LHCN-M2 (cell line): ENCODE measurements around the gene ALOXE3. TPM values are rescaled to one million over a fixed set of nuclear protein-coding genes. Genes with fewer than 3 reads are reported as not detected.
A peak's percentile ranks its signal among the peaks of the same experiment; 100 is the strongest.

Source experiments
- DNase-seq: peaks from one replicate; pipeline ENCODE4 v3.0.0-alpha.2; 2012; ENCODE audit warnings: low read depth
- polyA plus RNA-seq: library from polyadenylated mRNA; unstranded; fragments of >200 nt; gene quantifications from one replicate; pipeline ENCODE4 v1.2.1, GENCODE V29; 2012; ENCODE audit warnings: missing spikeins
- total RNA-seq: library from RNA; depleted of rRNA; stranded (reverse); fragments of >200 nt; gene quantifications from 2 replicates; pipeline ENCODE4 v1.2.3, GENCODE V29; 2014; rRNA removed

ALOXE3 gene
- not detected in 2 replicates for total RNA-seq
- 0.09 TPM for polyA plus RNA-seq

- DNase-seq: peak; percentile 43
Measured at GRCh38 chr17:8117980-8118768, at the start of gene ALOXE3. Gene ALOXE3, minus strand, starts transcription at chr17:8118514. Its CDS starts 524 bp downstream, at chr17:8117990.

- DNase-seq: no peak
Measured at GRCh38 chr17:8167526-8167925, 49.2 kb upstream of the ALOXE3 start.

DNA sequence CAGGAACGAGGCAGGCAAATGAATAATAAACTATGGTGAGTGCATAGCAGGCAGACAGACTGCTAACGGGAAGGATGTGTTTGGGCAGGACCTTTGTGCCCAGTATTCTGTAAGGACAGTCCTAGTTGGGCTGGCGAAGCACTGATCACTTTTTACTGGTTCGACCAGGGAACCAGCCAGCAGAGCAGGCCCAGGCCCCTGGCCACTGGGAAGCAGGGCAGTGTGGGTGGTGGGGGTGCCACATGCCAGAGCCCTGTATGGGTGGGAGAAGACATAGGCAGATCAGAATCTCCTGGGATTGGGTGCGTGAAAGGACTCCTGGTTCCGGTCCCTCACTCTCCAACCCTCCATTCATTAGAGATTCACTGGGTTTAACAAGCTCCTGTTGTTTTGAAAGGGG, 48.4 kb upstream of the ALOXE3 start:
- DNase-seq: no peak

- no peak for DNase-seq
Measured at GRCh38 chr17:8164815-8165131, 46.5 kb upstream of the ALOXE3 start.

DNA sequence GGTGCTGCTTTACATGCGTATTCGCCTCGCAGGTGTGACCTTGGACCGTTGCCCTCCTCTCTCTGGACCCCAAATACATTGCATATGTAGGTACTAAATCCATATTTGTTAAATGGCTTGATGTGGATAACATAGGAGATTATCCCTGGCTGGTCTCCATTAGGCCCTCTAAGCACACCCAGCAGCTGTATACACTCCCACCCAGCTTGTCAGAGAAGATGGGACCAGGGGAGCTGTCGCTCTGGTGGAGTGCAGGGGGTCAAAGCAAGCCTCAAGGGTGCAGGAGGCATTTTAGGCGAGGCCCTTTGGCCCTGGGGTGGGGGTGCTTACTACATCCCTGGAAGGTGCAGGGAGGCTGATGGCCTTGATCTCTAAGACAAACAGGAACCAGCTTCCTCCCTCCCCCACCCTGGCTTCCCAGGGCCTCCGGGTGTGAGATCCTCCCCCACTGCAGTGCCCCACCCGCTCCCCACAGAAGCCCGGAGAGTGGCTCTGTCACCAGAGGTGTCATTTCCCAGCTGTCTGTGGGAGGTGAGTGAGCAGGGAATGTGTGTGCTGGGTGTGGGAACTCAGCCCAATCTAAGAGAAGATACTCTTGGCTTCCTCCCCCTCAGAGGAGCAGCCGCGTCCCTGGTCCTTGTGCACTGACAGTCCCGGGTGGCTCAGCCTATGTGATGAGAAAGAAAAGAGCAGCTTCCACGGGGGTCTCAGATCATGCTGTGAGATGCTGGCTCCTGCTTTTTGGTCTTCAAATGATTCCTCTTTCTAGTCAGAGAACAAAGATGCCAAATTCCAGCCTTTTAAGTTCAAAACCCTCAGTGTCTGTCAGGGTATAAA, 45.9 kb upstream of the ALOXE3 start:
- DNase-seq: peak; percentile 79

DNA sequence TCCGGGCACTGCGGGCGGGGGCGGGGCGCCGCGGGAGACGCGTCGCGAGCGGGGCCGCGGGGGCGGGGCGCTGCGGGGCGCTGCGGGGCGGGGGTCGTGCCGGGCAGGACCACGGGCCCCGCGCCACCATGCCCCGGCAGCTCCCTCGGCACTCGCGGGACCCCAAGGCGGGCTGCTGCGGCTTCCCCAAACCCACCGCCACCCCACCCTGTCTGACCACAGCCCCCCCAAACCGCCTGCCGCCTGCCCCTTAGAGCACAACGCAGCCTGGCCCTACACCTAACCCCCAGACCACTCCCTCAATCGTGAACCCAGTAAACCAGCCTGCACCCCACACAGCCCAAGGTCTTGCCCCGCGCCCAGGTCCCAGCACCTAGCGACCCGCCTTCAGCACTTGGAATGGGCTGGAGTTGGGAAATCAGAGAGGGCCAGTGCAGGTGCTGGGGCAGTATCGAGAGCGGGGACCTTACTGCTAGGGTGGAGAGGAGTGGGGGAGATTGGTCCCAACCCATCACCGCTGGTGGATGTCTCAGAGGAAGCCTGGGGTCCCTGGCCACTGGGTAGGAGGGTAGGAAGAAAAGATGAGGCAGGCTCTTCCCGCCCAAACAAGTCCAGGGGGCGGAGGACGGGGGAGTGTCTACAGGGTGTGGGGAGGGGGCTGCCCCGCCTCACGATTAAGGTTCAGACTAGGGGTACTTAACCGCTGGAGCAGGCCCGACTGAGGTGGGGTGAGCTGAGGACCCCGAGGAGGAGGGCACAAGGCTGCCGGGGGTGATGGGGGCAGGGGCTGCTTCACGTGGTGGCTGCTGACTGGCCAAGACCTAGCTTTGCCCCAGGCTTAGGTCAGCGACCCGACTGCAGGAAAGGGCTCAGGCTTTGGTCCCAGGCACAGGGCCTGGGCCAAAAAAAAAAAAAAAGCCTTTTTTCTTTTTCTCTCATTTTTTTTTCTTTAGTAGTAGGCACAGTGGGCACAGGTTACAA, 45.0 kb upstream of the ALOXE3 start:
- DNase-seq: no peak

DNA sequence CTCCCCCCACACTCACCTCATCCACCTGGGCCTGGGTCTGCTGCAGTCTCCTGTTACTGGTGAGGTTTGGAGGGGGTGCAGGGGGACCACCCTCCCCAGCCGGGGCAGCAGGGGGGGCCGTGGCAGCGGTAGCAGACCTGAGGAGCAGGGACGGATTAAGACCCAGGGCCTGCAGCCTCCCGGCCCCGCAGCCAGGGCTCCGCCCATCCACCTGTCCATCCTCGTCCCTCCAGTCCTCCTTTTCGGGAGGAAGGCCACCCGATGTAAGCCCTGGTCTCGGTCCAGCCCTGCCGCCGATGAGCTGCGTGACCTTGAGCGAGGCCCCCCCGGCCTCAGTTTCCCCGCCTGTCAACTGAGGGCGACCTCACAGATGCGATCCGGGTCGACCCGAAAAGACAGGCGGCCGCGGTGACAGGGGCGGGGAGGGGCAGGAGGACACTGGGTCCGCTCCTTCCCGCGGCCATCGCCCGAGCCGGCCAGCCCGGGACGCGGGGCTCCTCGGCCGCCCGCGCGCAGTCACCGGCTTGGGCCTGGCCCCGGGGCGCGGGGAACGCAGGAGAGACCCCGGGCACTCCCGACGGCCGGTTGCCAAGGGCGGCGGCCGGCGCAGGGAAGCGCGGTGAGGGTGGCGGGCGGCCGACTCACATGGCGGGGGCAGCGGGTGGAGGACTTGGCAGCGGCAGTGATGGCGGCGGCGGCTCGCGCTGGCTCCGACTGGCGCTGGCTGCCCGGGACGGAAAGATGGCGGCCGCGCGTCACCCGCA, 44.1 kb upstream of the ALOXE3 start, which contains the start of gene VAMP2:
VAMP2 (minus strand) TSS at position 716 of the 764 bp plus-strand sequence; CDS start at position 647, 69 bp downstream.
- peak; percentile 64 for DNase-seq

- DNase-seq: no peak
Measured at GRCh38 chr17:8161289-8162232, 43.2 kb upstream of the ALOXE3 start.

DNA sequence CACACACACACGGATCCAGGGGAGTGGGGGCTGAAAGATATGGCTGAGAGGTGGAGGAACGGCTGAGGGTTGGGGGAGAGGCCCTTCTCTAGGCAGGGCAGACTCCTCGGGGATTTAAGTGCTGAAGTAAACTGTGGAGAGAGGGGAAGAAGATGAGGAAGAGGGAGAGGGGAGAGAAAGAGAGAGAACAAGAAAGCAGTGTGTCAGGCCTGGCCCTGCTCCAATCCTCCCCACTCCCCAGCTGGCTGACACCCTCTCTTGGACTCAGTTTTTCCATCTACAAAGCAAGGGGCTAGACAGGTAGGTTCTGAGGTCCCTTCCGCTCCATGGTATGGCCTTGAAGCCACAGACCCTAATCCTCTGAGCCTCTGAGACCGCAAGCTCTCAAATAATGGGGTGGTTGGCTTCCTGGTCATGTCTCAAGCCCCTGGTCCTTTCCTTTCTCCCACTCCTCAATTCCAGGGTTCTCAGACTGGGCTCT, 42.5 kb upstream of the ALOXE3 start:
- no peak for DNase-seq

DNA sequence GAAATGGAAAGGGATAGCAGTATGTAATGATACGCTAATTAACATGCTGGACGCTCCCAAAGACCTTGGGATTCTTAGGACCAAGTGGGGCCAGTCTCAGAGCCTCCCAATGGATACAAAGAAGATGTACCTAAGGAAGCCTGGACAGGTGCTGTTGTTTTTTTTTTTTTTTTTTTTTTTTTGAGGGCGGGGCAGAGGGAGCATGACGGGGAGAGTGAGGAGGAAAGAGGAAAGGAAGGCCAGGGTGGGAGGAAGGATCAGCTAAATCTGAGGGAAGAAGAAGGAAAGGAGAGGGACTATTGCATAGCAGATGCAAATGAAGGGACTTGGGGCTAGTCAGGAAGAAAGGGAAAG, 41.9 kb upstream of the ALOXE3 start:
- no peak for DNase-seq

- DNase-seq: no peak
Measured at GRCh38 chr17:8159459-8160223, 41.3 kb upstream of the ALOXE3 start.

DNA sequence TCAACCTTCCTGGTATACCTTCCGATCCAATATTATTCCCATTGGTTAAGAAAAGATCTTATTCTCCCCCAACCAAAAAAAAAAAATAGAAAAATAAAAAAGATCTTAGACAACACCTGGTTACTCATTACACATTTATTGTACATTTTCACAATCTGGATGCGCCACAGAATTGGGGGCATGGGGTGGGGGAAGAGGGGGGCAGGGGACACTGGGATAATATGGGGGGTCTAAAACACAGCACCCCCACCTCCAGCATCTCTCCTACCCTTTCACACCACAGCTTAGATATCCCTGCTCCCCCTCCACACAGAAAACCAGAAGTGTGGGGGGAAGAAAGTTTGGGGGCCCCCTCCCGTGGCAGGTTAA, 40.7 kb upstream of the ALOXE3 start:
- no peak for DNase-seq

- DNase-seq: peak; percentile 87
Measured at GRCh38 chr17:8158267-8159031, 40.1 kb upstream of the ALOXE3 start.

DNA sequence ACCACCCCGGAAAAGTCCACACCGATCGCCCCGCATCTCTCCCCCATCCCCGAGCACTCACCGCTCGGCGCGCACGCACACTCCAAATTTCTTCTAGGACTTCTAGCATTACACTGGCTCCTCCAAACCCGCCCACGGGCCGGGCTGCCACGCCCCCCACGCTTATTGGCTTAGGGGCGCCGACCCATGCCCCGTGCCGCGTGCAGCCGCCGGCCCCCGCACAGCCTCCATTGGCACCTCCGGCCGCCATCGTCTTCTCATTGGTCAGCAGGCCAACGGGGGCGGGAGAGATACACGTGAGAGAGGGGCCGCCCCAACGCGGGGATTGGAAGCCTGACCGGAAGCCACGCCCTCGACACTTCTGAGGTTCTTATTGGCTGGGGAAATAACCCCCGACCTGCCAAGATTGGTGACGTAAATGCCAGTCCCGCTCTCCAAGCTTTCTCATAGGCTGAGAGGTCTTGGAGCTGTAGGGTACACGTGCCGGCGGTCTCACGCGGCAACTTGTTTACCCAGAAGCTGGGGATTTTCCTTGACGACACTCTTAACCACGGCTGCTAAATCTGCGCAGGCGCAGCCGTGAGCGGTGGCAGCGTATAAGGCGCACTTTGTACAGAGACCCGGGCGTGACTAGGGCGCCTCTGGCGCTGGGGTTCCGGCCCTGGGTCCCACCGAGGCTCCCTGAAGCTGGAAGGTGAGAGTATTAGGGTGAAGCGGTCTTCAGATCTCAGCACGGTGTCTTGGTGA, 38.1 kb upstream of the ALOXE3 start:
- peak; percentile 100 for DNase-seq

DNA sequence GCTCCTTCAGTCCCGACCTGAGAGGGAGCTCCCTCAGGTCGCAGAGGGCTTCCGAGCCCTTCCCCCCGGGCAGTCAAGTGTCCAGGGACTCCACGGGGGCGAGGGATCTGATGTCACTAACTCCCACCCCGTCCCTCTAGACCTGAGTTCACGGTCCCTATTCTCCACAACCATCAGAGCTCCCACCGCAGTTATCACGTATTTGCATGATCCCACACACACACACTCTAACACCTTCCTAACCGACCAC, 37.6 kb upstream of the ALOXE3 start:
- DNase-seq: no peak

DNA sequence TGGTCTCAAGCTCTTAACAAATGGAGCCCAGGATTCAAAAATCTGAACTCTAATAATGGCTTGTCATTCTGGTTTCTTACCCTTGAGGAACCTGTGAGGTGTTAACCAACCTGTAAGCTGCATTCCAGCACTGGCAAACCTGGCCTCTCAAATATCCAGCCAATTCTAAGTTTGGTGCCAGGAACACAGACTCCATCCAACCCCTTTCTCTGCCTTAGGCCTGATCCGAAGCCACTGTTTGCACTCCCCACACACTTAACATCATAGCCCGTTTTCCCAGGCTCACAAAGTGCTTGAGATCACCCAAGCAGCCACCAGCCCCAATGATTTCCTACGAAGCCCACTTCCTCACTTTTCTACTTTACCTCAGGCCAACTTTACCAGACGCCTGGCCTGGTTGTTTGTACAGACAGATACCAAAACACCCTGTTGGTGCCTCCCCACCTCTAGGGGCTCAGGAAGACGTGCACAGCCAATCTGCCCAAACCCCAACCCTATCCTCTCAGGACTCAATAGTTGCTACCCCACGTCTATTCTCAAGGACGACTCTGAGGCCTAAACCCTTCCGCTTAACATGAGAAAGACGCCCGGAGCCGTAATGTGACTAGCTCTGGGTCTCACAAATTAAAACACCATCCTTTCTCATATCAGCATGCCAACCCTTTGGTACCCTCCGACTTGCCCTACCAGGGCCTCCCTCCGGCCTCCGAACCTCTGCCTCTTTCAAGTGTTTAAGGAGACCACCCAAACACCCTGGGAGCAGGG, 37.1 kb upstream of the ALOXE3 start:
- peak; percentile 10 for DNase-seq

DNA sequence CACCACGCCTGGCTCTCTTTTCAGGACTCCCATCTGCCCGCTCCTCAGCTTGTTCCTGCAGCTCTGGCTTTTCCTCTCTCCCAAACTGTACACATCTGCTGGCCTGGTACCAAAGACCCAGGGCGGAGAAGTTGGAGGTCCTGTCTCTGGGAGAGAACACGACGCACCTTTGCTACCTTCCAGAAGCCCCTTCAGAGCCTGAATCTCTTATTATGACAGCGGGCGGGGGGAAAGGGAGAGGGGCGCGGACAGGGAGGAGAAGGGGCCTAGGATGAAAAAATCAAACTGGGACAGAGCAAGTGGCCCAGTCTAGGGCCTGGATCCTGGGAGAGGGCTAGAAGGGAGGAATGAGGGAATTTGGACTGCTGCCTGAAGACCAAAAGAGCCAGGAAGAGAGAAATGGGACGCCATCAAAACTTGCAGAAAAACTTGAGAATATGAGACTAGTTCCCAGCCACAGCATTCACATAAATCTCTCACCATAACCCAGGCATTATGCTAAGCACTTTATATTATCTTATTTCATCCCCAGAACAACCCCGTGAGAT, 36.4 kb upstream of the ALOXE3 start:
- DNase-seq: peak; percentile 18
